ELF-1 (cell line): ENCODE measurements around the gene B4GALT5.
"Not testable (repeated sequence)": the region's sequence is repeated elsewhere in the genome, so short reads cannot be mapped to it uniquely, and the experiment has no call there.

Source experiments
- DNase-seq: peaks from one replicate; pipeline ENCODE4 v3.0.0-alpha.2; 2016; ENCODE audit warnings: low read depth, low spot score

The B4GALT5 gene

GRCh38 chr20:49713753-49714712, at the start of gene B4GALT5:
Gene B4GALT5, minus strand, starts transcription at chr20:49713878. Its CDS starts 188 bp downstream, at chr20:49713690.
- DNase-seq, result peak; percentile 83

- peak; percentile 81 for DNase-seq
These were observed 49.5 kb upstream of the B4GALT5 start for GRCh38 chr20:49762940-49763766.

GRCh38 chr20:49761888-49762287, 48.2 kb upstream of the B4GALT5 start:
- DNase-seq, result not testable (repeated sequence)

GRCh38 chr20:49759266-49759950, 45.7 kb upstream of the B4GALT5 start:
- DNase-seq, result peak; percentile 60

GRCh38 chr20:49758781-49759180, 45.1 kb upstream of the B4GALT5 start:
- peak; percentile 67 for DNase-seq

- no peak for DNase-seq
These were observed 43.9 kb upstream of the B4GALT5 start for GRCh38 chr20:49757597-49757996.

GRCh38 chr20:49756241-49756640, 42.6 kb upstream of the B4GALT5 start:
- no peak for DNase-seq

- no peak for DNase-seq
These were observed 40.9 kb upstream of the B4GALT5 start for GRCh38 chr20:49754596-49754995.

- no peak for DNase-seq
These were observed 39.5 kb upstream of the B4GALT5 start for GRCh38 chr20:49753133-49753532.

GRCh38 chr20:49752201-49752903, 38.7 kb upstream of the B4GALT5 start:
- DNase-seq, result no peak

- no peak for DNase-seq
These were observed 37.7 kb upstream of the B4GALT5 start for GRCh38 chr20:49751397-49751736.

GRCh38 chr20:49750611-49751396, 37.1 kb upstream of the B4GALT5 start:
- DNase-seq, result no peak

- DNase-seq, result no peak
These were observed 35.9 kb upstream of the B4GALT5 start for GRCh38 chr20:49749625-49750024.

- no peak for DNase-seq
These were observed 34.8 kb upstream of the B4GALT5 start for GRCh38 chr20:49748525-49748838.

GRCh38 chr20:49747707-49748524, 34.2 kb upstream of the B4GALT5 start:
- peak; percentile 78 for DNase-seq

- peak; percentile 90 for DNase-seq
These were observed 29.3 kb upstream of the B4GALT5 start for GRCh38 chr20:49742948-49743347.

GRCh38 chr20:49741977-49742376, 28.3 kb upstream of the B4GALT5 start:
- no peak for DNase-seq

GRCh38 chr20:49740807-49741206, 27.1 kb upstream of the B4GALT5 start:
- no peak for DNase-seq

- no peak for DNase-seq
These were observed 25.4 kb upstream of the B4GALT5 start for GRCh38 chr20:49739042-49739441.

- DNase-seq, result no peak
These were observed 23.6 kb upstream of the B4GALT5 start for GRCh38 chr20:49737260-49737659.
